Large intestine (tissue), 3 donors: ENCODE measurements around the gene TRMU. TPM values are rescaled to one million over a fixed set of nuclear protein-coding genes. Genes with fewer than 3 reads are reported as not detected.

Experiments
- DNase-seq, 2 donors: peaks; one replicate each; pipeline versions ENCODE4 v3.0.0 to v3.0.0-alpha.2; 2013
- H3K27ac ChIP-seq: one replicate; pipeline ENCODE4 v1.5.1; 2013; ENCODE audit warnings: low read length
- H3K27me3 ChIP-seq: 2 replicates; pipeline ENCODE4 v1.6.1; 2013; ENCODE audit warnings: low read length; ENCODE audit not compliant: control insufficient read depth, insufficient read depth
- H3K36me3 ChIP-seq: 2 replicates; pipeline ENCODE4 v1.6.1; 2013; ENCODE audit warnings: low read length; ENCODE audit not compliant: control insufficient read depth, insufficient read depth
- H3K4me1 ChIP-seq: one replicate; pipeline ENCODE4 v1.6.1; 2013; ENCODE audit warnings: low read length; ENCODE audit not compliant: control insufficient read depth, insufficient read depth
- H3K4me3 ChIP-seq: one replicate; pipeline ENCODE4 v1.5.1; 2013; ENCODE audit warnings: low read length
- H3K9me3 ChIP-seq: one replicate; pipeline ENCODE4 v1.6.1; 2013; ENCODE audit warnings: mild to moderate bottlenecking, low read depth, low read length, moderate library complexity; ENCODE audit not compliant: control insufficient read depth
- WGBS: methylation state at CpG from one replicate; pipeline ENCODE4 v1.1.5; 2013; ENCODE audit warnings: low lambda C conversion rate; ENCODE audit not compliant: insufficient coverage; 5-methylcytosine and 5-hydroxymethylcytosine counted together
- polyA plus RNA-seq: library from polyadenylated mRNA; unstranded; fragments of 120-200 nt; gene quantifications from one replicate; pipeline ENCODE4 v1.2.1, GENCODE V29; 2013

The TRMU gene
- polyA plus RNA-seq, 1 donor, result 42.3 TPM

DNA sequence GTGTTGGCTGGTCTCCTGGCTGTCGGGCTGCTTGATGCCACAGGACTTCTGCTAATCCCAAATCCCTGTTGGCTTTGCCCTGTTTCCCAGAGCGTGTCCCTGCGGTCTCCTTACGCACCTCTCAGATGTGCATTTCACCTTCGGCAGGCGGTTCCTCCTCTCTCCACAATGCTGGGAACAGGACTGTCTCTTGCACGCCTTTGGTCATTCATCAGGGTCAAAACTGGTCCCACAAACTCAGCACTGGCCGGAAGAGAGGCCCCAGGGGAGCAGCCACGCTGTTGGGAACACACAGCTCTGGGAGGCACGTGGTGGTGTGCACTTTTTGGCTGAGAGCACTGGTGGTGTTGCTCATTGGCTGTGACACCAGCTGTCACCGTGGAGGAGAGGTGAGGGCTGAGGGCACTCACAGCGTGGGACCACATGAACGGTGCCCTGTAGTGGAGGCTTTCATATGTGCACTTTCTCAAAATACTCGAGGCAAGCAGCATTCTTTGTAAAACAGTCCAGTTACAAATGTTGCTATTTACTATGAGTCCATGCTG lies 15.3 kb upstream of the TRMU start:
- no peak overlapping the region for H3K27ac ChIP-seq
- no CpG with 5 or more reads among the region's 14 CpGs for WGBS
- no peaks in the 10 kb centered on the region for H3K27me3 ChIP-seq
- H3K4me1 ChIP-seq, result no peaks in the 10 kb centered on the region
- no peak for DNase-seq
- peaks cover 27% of the 10 kb centered on the region for H3K36me3 ChIP-seq
- H3K9me3 ChIP-seq, result no peaks in the 10 kb centered on the region
- H3K4me3 ChIP-seq, result no peak overlapping the region

DNA sequence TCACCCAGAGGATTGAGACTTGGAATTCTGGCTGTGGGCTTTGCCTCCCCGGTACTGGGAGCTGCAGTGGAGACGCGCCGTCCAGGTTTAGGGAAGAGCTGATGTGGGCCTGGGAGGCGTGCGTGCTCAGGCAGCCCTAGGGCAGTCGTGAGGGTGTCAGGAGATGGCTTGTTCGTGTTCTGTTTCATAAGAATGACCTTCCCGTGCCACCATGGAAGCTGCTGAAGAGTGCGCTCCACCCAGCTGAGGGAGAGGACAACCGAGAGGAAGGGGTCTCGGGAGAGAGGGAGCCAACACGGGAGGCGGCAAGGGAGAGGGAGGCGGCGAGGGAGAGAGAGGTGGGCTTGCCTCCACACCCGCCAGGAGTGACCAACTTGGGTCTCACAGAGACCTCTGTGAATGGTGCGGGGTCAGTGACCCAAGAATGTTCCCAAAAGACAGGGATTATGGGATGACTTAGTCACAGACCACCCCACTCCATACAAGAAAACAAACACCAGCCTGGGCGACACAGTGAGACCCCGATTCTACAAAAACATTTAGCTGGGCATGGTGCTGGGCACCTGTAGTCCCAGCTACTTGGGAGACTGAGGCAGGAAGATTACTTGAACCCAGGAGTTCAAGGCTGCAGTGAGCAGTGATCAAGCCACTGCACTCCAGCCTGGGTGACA lies 14.7 kb upstream of the TRMU start:
- Histone ChIP-seq H3K27me3 (no peaks in the 10 kb centered on the region), H3K36me3 (peaks cover 33% of the 10 kb centered on the region), H3K9me3 (no peaks in the 10 kb centered on the region), H3K27ac (no peak overlapping the region), H3K4me1 (no peaks in the 10 kb centered on the region), H3K4me3 (no peak overlapping the region)
- no CpG with 5 or more reads among the region's 20 CpGs for WGBS
- no peak for DNase-seq

DNA sequence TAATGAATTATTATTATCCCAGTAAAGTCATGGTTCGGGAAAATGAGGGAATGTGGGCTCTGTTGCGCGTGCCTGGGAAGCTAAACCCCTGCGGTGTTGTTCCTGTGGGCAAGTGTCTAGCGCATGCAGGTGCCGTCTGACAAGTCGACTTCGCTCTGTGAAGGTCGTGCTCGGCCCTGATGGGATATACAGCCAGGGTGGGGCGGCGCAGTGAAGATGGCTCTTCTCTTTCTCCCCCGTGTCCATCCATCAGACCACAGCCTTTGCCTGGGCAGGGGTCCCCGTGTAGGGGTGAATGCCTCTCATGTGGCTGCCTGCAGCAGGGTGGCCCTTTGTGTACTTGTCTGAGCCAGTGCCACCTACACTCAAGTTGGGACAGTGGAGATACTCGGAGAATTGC lies 12.8 kb upstream of the TRMU start:
- no peak overlapping the region for H3K4me3 ChIP-seq
- no CpG with 5 or more reads among the region's 15 CpGs for WGBS
- H3K9me3 ChIP-seq, result no peaks in the 10 kb centered on the region
- H3K27me3 ChIP-seq, result no peaks in the 10 kb centered on the region
- no peak overlapping the region for H3K27ac ChIP-seq
- H3K4me1 ChIP-seq, result no peaks in the 10 kb centered on the region
- no peak for DNase-seq
- H3K36me3 ChIP-seq, result peaks cover 34% of the 10 kb centered on the region

DNA sequence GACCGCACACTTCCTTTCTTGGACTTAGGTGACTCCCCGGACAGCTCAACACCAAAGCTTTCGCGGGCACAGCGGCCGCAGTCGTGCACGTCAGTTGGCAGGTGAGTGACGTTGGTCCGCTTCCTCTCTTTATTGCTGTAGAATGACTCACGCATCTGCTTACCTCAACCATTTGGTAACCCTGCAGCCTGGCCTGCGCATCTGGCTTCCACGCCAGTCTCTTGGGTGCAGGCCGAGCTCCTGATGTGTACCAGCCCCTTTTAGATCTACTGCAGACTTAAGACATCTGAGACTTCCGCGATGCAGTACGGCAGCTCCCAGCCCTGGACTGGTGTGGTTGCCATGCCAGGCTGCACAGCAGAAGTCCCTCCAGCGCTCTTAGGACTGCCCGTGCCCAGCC lies 12.4 kb upstream of the TRMU start:
- H3K4me1 ChIP-seq, result no peaks in the 10 kb centered on the region
- H3K9me3 ChIP-seq, result no peaks in the 10 kb centered on the region
- H3K36me3 ChIP-seq, result peaks cover 29% of the 10 kb centered on the region
- no peak overlapping the region for H3K4me3 ChIP-seq
- DNase-seq, result no peak
- H3K27ac ChIP-seq, result no peak overlapping the region
- no peaks in the 10 kb centered on the region for H3K27me3 ChIP-seq
- no CpG with 5 or more reads among the region's 19 CpGs for WGBS

DNA sequence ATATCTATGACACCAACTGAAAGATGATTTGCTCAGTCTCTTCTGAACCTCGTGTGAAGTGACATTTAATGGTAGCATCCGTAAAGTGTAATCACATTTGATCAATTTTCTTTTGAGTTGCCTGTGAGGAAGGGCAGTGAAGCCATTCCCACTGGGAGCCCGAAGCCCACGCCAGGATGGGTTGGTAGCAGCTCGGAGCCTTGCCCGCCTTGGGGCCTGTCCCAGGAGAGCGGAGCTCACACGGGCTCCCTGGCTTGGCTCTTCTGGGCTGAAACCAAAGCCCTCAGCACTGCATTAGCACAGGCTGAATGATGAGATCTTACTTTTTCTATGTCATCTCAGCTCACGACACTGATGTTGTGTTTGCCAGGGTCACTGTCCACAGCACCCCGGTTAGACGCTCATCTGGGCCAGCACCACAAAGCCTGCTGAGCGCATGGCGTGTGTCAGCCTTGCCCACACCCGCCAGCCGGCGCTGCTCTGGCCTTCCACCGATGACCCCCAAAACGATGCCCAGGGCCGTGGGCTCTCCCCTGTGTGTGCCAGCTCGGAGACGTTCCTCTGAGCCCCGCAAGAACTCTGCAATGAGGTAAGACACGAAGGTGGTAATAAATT lies 9.3 kb upstream of the TRMU start:
- no peak overlapping the region for H3K27ac ChIP-seq
- no peaks in the 10 kb centered on the region for H3K27me3 ChIP-seq
- WGBS, result no CpG with 5 or more reads among the region's 23 CpGs
- no peak overlapping the region for H3K4me3 ChIP-seq
- H3K36me3 ChIP-seq, result peaks cover 31% of the 10 kb centered on the region
- no peak for DNase-seq
- no peaks in the 10 kb centered on the region for H3K4me1 ChIP-seq
- no peaks in the 10 kb centered on the region for H3K9me3 ChIP-seq

DNA sequence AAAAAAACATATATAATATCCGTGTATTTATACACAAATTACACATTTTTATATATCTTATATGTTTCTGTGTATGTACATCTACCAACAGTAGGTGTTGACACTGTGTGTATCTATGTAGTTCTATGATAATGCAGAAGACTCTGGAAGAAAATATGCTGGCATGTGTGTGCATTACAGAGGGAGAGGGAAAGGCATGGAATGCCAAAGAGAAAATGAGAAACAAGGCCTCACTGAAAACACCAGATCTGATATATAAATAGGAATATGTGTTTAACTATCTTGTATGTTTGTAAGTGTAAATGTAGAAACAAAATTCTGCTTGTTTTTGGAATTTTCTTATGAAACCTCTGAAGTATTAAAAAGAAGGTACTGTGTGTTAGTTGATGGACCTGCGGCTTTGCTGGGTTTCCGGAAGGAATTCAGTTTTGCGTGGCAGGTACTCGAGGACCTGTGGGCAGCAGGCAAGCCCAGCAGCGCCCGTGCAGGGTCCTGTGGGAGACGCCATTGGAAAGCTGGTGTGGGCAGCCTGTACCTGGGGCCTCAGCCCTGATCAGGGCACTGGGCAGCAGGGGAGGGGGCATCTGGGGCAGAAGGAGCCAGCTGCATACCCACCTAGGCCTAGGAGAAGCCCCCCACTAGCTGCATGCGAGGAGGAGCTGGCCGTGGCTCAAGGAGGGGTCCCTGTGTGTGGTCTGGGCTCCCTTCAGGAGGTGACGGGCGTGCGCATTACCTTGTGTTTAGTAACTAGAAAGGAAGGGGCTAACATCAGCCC lies 7.6 kb upstream of the TRMU start:
- H3K27me3 ChIP-seq, result no peaks in the 10 kb centered on the region
- no peak for DNase-seq
- H3K27ac ChIP-seq, result no peak overlapping the region
- H3K4me3 ChIP-seq, result no peak overlapping the region
- no peaks in the 10 kb centered on the region for H3K4me1 ChIP-seq
- WGBS, result no CpG with 5 or more reads among the region's 13 CpGs
- no peaks in the 10 kb centered on the region for H3K9me3 ChIP-seq
- H3K36me3 ChIP-seq, result peaks cover 32% of the 10 kb centered on the region

DNA sequence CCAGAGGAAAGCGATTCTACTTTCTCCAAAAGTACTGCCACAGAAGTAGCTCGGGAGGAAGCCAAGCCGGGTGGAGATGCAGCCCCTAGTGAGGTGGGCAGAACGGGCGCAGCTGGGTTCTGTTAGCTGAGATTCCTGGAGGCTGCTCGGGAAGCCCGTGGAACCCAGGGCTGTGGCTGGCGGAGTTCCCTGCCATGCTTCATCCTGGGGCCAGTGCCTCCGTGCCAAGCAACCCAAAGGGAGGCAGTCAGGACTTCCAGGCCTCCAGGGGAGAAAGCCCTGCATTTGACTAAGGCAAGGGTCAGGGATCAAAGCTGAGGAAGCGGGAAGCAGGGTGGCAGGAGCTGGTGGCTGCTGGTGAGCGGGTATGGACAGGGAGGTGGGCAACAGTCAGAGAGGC lies 6.7 kb upstream of the TRMU start:
- DNase-seq, result no peak
- Histone ChIP-seq H3K27ac (no peak overlapping the region), H3K4me1 (no peaks in the 10 kb centered on the region), H3K27me3 (no peaks in the 10 kb centered on the region), H3K9me3 (no peaks in the 10 kb centered on the region), H3K36me3 (peaks cover 27% of the 10 kb centered on the region), H3K4me3 (no peak overlapping the region)
- WGBS, result no CpG with 5 or more reads among the region's 11 CpGs

DNA sequence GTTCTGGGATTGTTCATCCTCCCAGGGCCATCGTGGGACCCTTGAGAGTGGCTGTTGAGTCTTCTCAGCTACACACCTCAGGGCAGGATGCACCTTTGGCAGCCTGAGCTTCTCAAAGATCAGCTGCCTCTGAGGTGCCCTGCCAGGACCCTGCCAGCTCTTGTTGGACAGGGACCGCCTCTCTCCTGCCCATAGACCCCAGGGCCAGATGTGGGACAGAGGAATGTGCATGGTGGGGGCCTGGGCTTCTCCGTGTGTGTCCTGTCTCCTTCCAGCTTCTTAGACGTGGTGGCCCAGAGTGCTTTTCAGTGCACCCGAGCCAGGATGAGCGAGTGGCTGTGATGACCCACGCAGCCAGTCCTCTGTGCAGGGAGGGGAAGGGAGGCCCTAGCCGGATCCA lies 5.9 kb upstream of the TRMU start:
- Histone ChIP-seq H3K4me3 (no peak overlapping the region), H3K27ac (no peak overlapping the region), H3K9me3 (no peaks in the 10 kb centered on the region), H3K27me3 (no peaks in the 10 kb centered on the region), H3K36me3 (peaks cover 27% of the 10 kb centered on the region), H3K4me1 (no peaks in the 10 kb centered on the region)
- DNase-seq, result no peak
- 94% methylated on average over 3 of the region's 8 CpGs for WGBS

DNA sequence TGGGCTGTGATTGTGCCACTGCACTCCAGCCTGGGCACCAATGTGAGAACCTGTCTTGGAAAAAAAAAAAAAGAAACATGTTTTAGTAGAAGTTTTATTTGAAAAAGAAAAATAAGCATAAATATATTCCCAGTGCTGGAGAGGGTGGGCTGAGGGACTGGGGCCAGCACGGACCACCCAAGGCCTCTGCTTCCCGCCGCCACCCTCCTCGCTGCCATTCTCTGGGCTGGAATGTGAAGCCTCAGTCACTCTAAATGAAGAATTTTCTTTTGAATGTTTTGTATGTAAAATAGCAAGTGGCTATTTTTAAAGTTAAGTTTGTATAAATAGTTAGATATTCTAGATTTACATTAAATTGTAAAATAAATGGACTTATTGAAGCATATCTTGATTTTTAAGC lies 5.1 kb upstream of the TRMU start:
- Histone ChIP-seq H3K27me3 (no peaks in the 10 kb centered on the region), H3K4me1 (no peaks in the 10 kb centered on the region), H3K36me3 (peaks cover 25% of the 10 kb centered on the region), H3K9me3 (no peaks in the 10 kb centered on the region), H3K4me3 (no peak overlapping the region), H3K27ac (no peak overlapping the region)
- WGBS, result no CpG with 5 or more reads among the region's 4 CpGs
- DNase-seq, result no peak

DNA sequence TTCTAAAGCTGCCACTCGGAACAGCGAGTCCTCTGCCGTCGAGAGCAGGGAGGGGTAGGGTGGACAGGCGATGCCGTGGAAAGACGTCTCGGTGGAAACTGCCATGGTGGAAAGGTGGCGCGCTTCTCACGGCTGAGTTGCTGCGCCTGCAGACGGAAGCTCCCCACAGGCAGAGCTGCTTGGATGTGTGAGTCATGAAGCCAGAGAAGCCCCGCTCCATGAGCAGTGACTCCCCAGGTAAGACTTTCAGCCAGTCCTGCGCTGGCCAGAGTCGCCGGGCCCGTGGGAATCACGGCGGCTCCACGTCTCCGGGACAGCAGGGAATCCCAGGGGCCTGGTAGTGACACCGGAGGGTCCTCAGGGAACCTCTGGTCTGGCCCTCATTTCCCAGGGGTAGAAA lies 4.0 kb upstream of the TRMU start:
- no peaks in the 10 kb centered on the region for H3K9me3 ChIP-seq
- no CpG with 5 or more reads among the region's 23 CpGs for WGBS
- H3K27me3 ChIP-seq, result no peaks in the 10 kb centered on the region
- no peak for DNase-seq
- no peak overlapping the region for H3K4me3 ChIP-seq
- peaks cover 16% of the 10 kb centered on the region for H3K36me3 ChIP-seq
- H3K27ac ChIP-seq, result no peak overlapping the region
- H3K4me1 ChIP-seq, result no peaks in the 10 kb centered on the region
